ENCODE results near the gene COX6B2.
"Not testable (repeated sequence)": the region's sequence is repeated elsewhere in the genome, so short reads cannot be mapped to it uniquely, and the experiment has no call there.

COX6B2 gene

DNA sequence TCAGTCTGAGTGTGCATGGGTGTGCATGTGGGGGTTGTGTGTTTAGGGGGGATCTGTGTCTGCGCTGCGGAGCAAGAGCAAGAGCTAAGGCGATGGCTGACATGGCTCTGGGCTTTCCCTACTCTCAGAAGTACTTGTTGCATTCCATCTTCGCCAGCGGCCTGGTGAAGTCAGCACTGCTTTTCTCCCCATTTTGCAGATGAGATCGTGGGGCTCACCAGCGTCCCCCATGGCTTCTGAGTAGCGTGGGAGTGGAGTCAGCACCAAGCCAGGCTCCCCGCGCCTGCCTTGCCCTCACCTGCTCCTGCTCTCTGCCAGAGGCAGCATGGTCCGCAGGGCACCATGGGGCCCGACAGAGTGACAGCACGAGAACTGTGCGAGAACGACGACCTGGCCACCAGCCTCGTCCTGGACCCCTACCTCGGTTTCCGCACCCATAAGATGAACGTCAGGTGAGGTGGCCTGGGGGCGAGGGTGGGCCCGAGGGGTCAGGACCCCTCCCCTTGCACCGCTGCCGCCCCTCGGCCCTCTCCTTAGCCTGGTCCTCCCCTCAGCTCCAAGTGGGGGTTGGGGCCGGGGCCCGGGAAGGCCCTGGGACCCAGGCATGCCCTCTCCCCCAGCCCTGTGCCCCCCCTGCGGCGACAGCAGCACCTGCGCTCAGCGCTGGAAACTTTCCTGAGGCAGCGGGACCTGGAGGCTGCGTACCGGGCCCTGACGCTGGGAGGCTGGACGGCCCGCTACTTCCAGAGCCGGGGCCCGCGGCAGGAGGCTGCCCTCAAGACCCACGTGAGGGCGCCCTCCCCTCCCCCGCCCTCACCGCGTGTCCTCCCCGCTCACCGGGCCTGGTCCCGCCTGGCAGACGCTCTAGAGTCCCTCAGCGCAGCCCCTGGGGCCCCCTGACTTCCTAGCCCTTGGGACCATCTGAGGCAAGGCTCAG, 12.7 kb downstream of the COX6B2 start:
- no peak for DNase-seq

GRCh38 chr19:55341171-55341588, 13.3 kb downstream of the COX6B2 start:
- peak; percentile 42 for DNase-seq

- no peak for DNase-seq
Measured at GRCh38 chr19:55340784-55341147, 13.8 kb downstream of the COX6B2 start.

DNA sequence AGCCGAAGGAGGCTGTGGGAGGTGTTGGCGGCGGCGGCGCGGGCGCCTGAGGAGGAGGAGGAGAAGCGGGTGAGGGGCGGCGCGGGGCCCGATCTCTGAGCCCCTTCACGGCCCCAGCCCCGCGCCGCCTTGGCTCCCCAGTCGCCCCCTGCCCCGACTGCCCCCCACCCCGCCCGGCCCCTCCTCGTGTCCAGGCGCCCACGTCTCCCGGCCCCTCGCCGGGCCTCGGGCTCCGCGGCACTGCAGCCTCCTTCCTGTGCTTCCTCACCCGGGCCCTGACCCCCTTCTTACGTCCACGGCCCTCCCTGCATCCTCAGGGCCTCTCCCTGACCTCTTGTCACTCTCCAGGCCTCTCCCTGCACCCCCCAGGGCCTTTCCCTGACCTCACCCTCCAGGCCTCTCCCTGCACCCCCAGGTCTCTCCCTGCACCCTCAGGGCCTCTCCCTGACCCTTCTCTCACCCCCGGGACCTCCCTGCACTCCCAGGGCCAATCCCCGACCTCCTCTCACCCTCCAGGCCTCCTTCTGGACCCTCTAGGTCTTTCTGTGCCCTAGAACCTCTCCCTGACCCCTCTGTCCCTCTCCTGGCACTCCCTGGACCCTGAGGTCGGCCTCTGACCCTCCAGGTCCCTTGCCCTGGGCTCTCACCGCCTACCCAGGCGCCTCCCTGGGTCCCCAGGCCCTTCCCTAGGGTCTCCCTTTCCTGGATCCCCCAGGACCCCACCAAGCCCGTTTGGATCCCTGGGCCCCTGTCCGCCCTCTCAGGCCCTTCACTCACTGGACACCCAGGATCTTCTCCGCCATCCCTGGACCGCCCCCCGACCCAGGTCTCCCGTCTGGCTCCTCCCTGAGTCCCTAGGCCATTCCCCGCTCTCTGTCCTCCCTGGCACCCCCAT, 14.4 kb downstream of the COX6B2 start:
- DNase-seq = no peak

- peak; percentile 100 for DNase-seq
Measured at GRCh38 chr19:55339105-55339888, 15.2 kb downstream of the COX6B2 start, which contains the start of gene KMT5C. TSS of gene KMT5C (plus strand) at chr19:55339876. CDS start at chr19:55341937, 2,061 bp downstream.

DNA sequence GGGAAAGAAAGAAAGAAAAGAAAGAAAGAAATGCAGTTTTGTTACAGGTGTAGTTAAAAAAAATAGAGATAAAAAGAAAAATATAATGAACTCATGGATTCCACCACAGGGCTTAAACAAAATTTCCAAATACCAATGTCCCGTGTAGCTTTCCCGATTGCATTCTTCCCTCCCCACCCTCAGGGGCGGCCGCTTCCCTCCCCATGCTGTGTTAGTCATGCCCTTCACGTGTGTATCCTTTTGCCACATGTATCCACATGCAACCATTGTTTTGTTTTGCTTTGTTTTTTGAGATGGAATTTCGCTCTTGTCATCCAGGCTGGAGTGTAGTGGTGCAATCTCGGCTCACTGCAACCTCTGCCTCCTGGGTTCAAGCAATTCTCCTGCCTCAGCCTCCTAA, 18.4 kb downstream of the COX6B2 start:
- DNase-seq = no peak

DNA sequence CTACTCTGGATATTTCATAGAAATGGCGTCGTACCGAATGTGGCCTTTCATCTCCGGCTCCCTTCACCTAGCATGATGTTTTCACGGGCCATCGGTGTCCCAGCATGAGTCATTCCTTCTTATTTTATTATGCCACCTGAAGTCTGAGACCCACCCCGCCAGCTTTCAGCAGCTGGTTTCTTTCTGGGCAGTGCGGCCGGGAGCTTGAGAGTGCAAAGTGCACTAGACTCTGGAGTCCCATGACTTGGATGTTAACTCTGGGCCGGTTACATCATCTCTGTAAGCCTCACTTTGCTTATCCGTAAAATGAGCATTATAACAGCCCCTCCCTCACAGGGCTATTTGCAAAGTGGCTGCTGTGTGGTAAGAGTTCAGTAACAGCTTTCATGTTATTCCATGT, 20.6 kb downstream of the COX6B2 start:
- no peak for DNase-seq

DNA sequence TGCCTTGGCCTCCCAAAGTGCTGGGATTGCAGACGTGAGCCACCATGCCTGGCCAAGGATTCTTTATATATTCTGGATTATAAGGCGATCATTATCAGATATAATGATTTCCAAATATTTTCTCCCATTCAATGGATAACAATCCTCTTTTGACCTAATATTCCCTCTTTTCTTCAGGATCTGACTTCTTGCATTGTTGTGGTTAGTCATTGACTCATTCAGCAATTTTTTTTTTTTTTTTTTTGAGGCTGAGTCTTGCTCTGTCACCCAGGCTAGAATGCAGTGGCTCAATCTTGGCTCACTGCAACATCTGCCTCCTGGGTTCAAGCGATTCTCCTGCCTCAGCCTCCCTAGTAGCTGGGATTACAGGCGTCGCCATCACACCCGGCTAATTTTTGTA, 24.7 kb downstream of the COX6B2 start:
- not testable (repeated sequence) for DNase-seq

- DNase-seq = not testable (repeated sequence)
Measured at GRCh38 chr19:55328774-55329318, 25.7 kb downstream of the COX6B2 start.

DNA sequence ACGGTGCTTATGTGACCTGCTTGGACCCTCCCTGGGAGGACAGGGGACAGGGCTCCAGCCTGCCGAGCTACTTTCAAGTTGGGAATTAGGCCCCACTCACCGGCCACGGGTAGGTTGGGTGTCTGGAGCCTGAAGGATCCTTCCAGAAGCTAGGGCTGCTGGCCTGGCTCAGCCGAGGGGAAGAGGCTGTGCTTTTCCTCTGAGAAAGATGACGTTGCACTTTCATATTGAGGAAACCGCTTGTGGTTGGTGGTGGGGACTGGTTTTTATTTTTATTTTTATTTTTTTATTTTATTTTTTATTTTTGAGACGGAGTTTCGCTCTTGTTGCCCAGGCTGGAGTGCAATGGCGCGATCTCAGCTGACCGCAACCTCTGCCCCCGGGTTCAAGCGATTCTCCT, 29.3 kb downstream of the COX6B2 start, which contains the start of gene TMEM150B:
TMEM150B (minus strand) TSS at position 170 of the 400 bp plus-strand sequence. CDS start 4,305 bp downstream, outside the sequence.
- DNase-seq = no peak

DNA sequence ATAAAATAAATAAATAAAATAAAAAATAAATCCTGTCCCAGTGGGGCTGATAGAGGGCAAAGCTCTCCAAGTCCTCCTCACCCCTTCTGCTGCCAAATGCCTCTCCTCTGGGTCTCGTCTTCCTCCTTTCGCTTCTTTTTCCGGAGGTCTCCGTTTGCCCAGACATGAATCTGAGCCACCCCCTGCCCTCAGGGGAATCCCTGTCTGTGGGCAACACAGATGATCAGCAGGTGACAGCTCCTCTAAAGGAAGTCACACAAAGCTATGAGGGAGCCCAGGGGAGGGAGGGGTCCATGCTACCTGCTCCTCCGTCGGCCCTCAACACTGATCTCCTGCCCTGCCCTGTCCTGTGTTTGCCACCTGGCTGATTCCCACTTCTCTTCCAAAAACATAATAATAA, 29.9 kb downstream of the COX6B2 start:
- no peak for DNase-seq

DNA sequence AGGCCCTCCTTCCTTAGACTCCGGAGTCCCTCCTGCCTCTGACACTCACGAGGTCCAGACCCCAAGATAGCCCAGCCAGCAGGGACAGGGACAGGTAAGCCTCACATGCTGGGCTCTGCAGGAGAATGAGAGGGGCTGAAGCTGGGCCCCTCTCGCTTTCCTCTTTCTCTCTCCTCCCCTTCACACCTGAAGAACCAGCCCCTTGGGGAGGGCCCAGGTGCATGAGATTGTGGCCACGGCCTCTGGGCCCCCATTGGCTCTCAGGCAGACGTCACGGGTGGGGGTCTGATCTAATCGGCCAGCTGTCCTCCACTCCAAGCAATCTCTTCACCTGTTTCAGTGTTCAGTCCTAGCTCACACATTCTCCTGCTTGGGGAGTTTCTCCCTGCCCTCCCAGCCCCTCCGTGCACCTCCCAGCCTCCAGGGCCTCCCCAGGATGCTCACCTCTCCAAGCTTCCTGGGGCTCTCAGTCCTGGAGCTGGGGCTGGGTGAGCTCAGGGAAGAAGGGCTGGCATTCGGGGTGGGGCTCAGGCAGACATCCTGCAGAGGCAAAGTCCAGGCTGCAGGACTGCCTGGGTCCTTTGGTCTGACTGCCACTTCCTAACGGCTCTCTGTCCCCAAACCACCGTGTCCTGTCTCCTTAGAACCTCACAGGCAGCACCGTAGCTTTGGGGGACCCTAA, 32.2 kb downstream of the COX6B2 start:
- DNase-seq = no peak

- DNase-seq = no peak
Measured at GRCh38 chr19:55321466-55322137, 32.9 kb downstream of the COX6B2 start.

- DNase-seq = no peak
Measured at GRCh38 chr19:55320844-55321419, 33.6 kb downstream of the COX6B2 start.

DNA sequence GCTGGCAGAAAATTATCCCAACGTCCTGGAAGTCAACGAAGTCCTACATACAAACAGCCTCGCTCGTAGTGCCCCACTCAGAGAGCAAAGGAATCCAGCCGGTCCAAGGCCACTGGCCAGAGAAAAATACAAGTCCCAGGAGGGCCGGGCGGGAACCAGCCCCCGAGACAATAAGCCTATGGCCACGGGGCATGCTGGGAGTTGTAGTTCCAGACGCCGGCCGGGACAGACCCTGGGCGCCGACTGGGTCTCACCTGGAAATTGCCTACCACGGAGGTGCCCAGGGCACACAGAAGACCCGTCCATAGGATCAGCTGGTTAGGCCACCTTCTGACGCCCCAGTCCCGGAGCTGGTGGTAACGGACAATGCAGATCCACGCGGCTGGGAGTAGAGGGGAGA, 34.7 kb downstream of the COX6B2 start:
- DNase-seq = no peak

DNA sequence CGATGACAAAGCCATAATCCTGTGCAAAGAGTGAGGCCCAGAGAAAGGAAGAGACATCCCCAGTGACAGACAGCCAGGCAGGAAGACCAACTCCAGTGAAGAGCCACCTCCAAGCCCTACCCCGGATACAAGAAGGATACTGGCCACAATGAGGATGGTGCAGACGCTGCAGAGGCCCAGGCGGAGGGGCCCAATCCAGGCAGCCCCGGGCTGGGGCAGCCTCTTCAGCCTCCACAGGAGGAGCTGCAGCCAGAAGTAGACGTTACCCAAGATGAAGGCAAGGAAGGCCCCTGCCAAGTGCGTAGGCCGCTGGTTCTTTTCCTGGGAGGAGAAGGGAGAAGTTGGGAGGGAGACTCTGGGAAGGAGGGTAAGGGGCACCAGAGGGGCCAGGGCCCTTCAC, 37.9 kb downstream of the COX6B2 start:
- DNase-seq = no peak

GRCh38 chr19:55315956-55316525, 38.5 kb downstream of the COX6B2 start:
- no peak for DNase-seq

- no peak for DNase-seq
Measured at GRCh38 chr19:55314396-55314795, 40.1 kb downstream of the COX6B2 start.

GRCh38 chr19:55312621-55313512, 41.7 kb downstream of the COX6B2 start:
- DNase-seq = no peak
